Endothelial cell of umbilical vein (primary cell): ENCODE measurements around the gene MCRIP1. TPM values are rescaled to one million over a fixed set of nuclear protein-coding genes. Genes with fewer than 3 reads are reported as not detected.

Experiments
- BruUV-seq: library from RNA; stranded (reverse); fragments of 400-500 nt; replicated peaks from 2 replicates; lab custom pipeline; 2021; lab: Mats Ljungman, UMichigan
- CTCF ChIA-PET: fragments of 300-600, 350-600 bp; sonication (Branson Sonifier 250); formaldehyde crosslinking; loops from one replicate; lab custom pipeline; 2021; ENCODE audit warnings: antibody characterized with exemption, inconsistent platforms; lab: Charles Lee
- POLR2A ChIA-PET: fragments of 300-600, 350-600 bp; sonication (Branson Sonifier 250); formaldehyde crosslinking; loops from one replicate; lab custom pipeline; 2021; ENCODE audit warnings: antibody characterized with exemption, inconsistent platforms; lab: Charles Lee
- DNase-seq: peaks from one replicate; pipeline ENCODE4 v3.0.0-alpha.2; 2011; ENCODE audit warnings: low read depth, low spot score
- FAIRE-seq: peaks from 2 replicates; lab custom pipeline; 2011; peaks lifted over from hg19 to GRCh38; lab: Jason Lieb, UNC
- H2AFZ ChIP-seq: 2 replicates; pipeline ENCODE4 v1.6.0; 2012; ENCODE audit warnings: low read depth, low read length, control low read depth, inconsistent platforms
- H3K27ac ChIP-seq: 2 replicates; pipeline ENCODE4 v1.5.1; 2011; ENCODE audit warnings: low read depth, mild to moderate bottlenecking, control low read depth, low read length, moderate library complexity; ENCODE audit not compliant: insufficient read depth
- H3K27me3 ChIP-seq, 2 experiments: 2 replicates each; pipeline versions ENCODE4 v1.6.0 to v1.6.1; 2011; ENCODE audit warnings: low read length in 2 of 2, mixed read lengths in 1 of 2; ENCODE audit not compliant: control insufficient read depth in 2 of 2, insufficient read depth in 2 of 2
- H3K36me3 ChIP-seq, 2 experiments: 2 replicates in 1 of 2; 3 replicates in 1 of 2; pipeline ENCODE4 v1.5.1; 2011; ENCODE audit warnings: low read length in 2 of 2, mild to moderate bottlenecking in 1 of 2, moderate library complexity in 1 of 2; ENCODE audit not compliant: control insufficient read depth in 2 of 2, insufficient read depth in 2 of 2; ENCODE audit errors: extremely low read depth in 1 of 2
- H3K4me1 ChIP-seq: 3 replicates; pipeline ENCODE4 v1.5.1; 2011; ENCODE audit warnings: mild to moderate bottlenecking, low read length; ENCODE audit not compliant: control insufficient read depth, insufficient read depth; ENCODE audit errors: extremely low read depth
- H3K4me2 ChIP-seq: 2 replicates; pipeline ENCODE4 v1.6.1; 2011; ENCODE audit warnings: low read length, control low read depth, mixed read lengths; ENCODE audit not compliant: insufficient read depth
- H3K4me3 ChIP-seq, 3 experiments: fragments of 200-600 bp in 1 of 3; sonication (generic), shearing (Covaris generic) in 1 of 3; replicated peaks in 1 of 3; 2 replicates each; pipeline ENCODE4 v1.5.1; 2011 to 2016; ENCODE audit warnings: control low read depth in 3 of 3, low read length in 3 of 3, mild to moderate bottlenecking in 2 of 3, inconsistent platforms in 1 of 3, low read depth in 1 of 3, moderate library complexity in 1 of 3; ENCODE audit not compliant: insufficient read depth in 1 of 3
- H3K79me2 ChIP-seq: 2 replicates; pipeline ENCODE4 v1.6.0; 2012; ENCODE audit warnings: low read length, inconsistent platforms; ENCODE audit not compliant: control insufficient read depth, insufficient read depth
- H3K9ac ChIP-seq: replicated peaks from 2 replicates; pipeline ENCODE3; 2011; ENCODE audit warnings: low read length, control low read depth; ENCODE audit not compliant: insufficient read depth; ENCODE audit errors: extremely low read depth
- H3K9me1 ChIP-seq: replicated peaks from 3 replicates; pipeline ENCODE4 v1.6.0; 2011; ENCODE audit warnings: mild to moderate bottlenecking, low read length; ENCODE audit not compliant: control insufficient read depth, insufficient read depth; ENCODE audit errors: extremely low read depth
- H3K9me3 ChIP-seq: replicated peaks from 2 replicates; pipeline ENCODE4 v1.5.1; 2012; ENCODE audit warnings: low read length, inconsistent platforms; ENCODE audit not compliant: control insufficient read depth, insufficient read depth
- H4K20me1 ChIP-seq: replicated peaks from 2 replicates; pipeline ENCODE3; 2011; ENCODE audit warnings: mild to moderate bottlenecking, low read length; ENCODE audit not compliant: control insufficient read depth, insufficient read depth; ENCODE audit errors: extremely low read depth
- EZH2 ChIP-seq: IDR thresholded peaks from 2 replicates; pipeline ENCODE4 v1.6.1; 2012; ENCODE audit warnings: borderline replicate concordance, low read depth, mild to moderate bottlenecking, moderate library complexity, low read length, inconsistent platforms; ENCODE audit not compliant: severe bottlenecking
- GATA2 ChIP-seq: IDR thresholded peaks from 2 replicates; pipeline ENCODE4 v1.7.0; 2011; ENCODE audit warnings: low read depth, mild to moderate bottlenecking, moderate library complexity, mixed read lengths, low read length; ENCODE audit not compliant: insufficient read length, insufficient read depth
- JUN ChIP-seq: IDR thresholded peaks from 2 replicates; pipeline ENCODE4 v1.6.1; 2011; ENCODE audit warnings: borderline replicate concordance, low read depth; ENCODE audit not compliant: insufficient read length, insufficient read depth
- MAX ChIP-seq: IDR thresholded peaks from 2 replicates; pipeline ENCODE4 v1.6.1; 2011; ENCODE audit not compliant: insufficient read depth, insufficient read length
- POLR2AphosphoS5 ChIP-seq: IDR thresholded peaks from 2 replicates; pipeline ENCODE4 v1.6.1; 2012; ENCODE audit warnings: low read depth, mild to moderate bottlenecking, control low read depth, low read length, moderate library complexity; ENCODE audit not compliant: insufficient read depth
- dilution Hi-C: fragments of 300-500 bp; cut with MboI; formaldehyde crosslinking; loops from one replicate; pipeline ENCODE4 v1.15.0; 2019; ENCODE audit warnings: low sequenced_read_pairs; ENCODE audit not compliant: extremely low pct_ligation_motif_present
- intact Hi-C: fragments of 100-400 bp; cut with micrococcal nuclease; formaldehyde crosslinking; loops from one replicate; pipeline ENCODE4 v1.10.0; 2022
- polyA plus RNA-seq, 4 experiments: library from polyadenylated mRNA; depleted of rRNA in 3 of 4; stranded (reverse) in 3 of 4; unstranded in 1 of 4; fragments of >200 nt; gene quantifications; 2 replicates each; pipeline versions ENCODE4 v1.2.1 to v1.2.3, GENCODE V29; 2011 to 2012; ENCODE audit warnings: missing spikeins in 1 of 4
- total RNA-seq: library from RNA; stranded (reverse); gene quantifications from 2 replicates; pipeline ENCODE4 v1.2.3, GENCODE V29; 2021

Gene MCRIP1
- total and polyA plus RNA-seq, 2 donors (not counting 3 experiments of a cell fraction or from before 2014, with no cell fraction given): 121 to 205 TPM

- no peak for TF ChIP-seq POLR2AphosphoS5
- TF ChIP-seq MAX: no peak
- TF ChIP-seq GATA2: no peak
- no peak for TF ChIP-seq JUN
- TF ChIP-seq EZH2: no peak
- no peaks in the 10 kb centered on the region for H3K9me1 ChIP-seq
- dilution Hi-C loops (no loop called here), intact Hi-C loops (no loop called here)
- no peaks in the 10 kb centered on the region for H3K79me2 ChIP-seq
- H3K4me3 ChIP-seq: no peak overlapping the region
- H4K20me1 ChIP-seq: no peaks in the 10 kb centered on the region
- no peak overlapping the region for H3K4me2 ChIP-seq
- no peak overlapping the region for H3K27ac ChIP-seq
- BruUV-seq: no TSS peak
- ChIA-PET CTCF (interaction anchor here (0.6 kb wide), 1 partner anchor 812 kb away, joined by 3 read pairs; no protein-coding TSS in a partner anchor), POLR2A (no interaction called here)
- DNase-seq (no peak), FAIRE-seq (no peak)
- H3K36me3 ChIP-seq: no peaks in the 10 kb centered on the region
- no peak overlapping the region for H2AFZ ChIP-seq
- peaks cover 3 to 6% of the 10 kb centered on the region in 2 experiments for H3K27me3 ChIP-seq
- H3K9me3 ChIP-seq: no peaks in the 10 kb centered on the region
- H3K4me1 ChIP-seq: no peaks in the 10 kb centered on the region
- H3K9ac ChIP-seq: no peak overlapping the region
Measured at GRCh38 chr17:81810476-81810875, 22.6 kb downstream of the MCRIP1 start.

GRCh38 chr17:81809556-81809998 is 23.5 kb downstream of the MCRIP1 start:
- dilution Hi-C loops: no loop called here
- DNase-seq: no peak
- H3K27ac ChIP-seq: no peak overlapping the region
- TF ChIP-seq GATA2: no peak
- H3K9ac ChIP-seq: no peak overlapping the region
- no peak overlapping the region for H3K4me2 ChIP-seq
- H3K27me3 ChIP-seq: peaks cover 9 to 10% of the 10 kb centered on the region in 2 experiments
- no peaks in the 10 kb centered on the region for H3K79me2 ChIP-seq
- no peaks in the 10 kb centered on the region for H3K9me1 ChIP-seq
- ChIA-PET CTCF (no interaction called here), POLR2A (interaction anchor here (0.6 kb wide), 1 partner anchor 11 kb away, joined by 6 read pairs; no protein-coding TSS in a partner anchor)
- H3K4me3 ChIP-seq: no peak overlapping the region
- no peaks in the 10 kb centered on the region for H3K36me3 ChIP-seq
- H4K20me1 ChIP-seq: no peaks in the 10 kb centered on the region
- no peak overlapping the region for H2AFZ ChIP-seq
- no peaks in the 10 kb centered on the region for H3K4me1 ChIP-seq
- intact Hi-C loops: no loop called here
- no peak for FAIRE-seq
- BruUV-seq: no TSS peak
- no peaks in the 10 kb centered on the region for H3K9me3 ChIP-seq
